ENCODE data around the gene KDM3A. TPM values are rescaled to one million over a fixed set of nuclear protein-coding genes. Genes with fewer than 3 reads are reported as not detected.

KDM3A gene
- polyA plus RNA-seq, 1 of the 3 experiments (the other 2 are of a cell fraction): 13.7 TPM

- no peaks in the 10 kb centered on the region for H3K27me3 ChIP-seq (ENCODE audit: insufficient read depth)
- 97% methylated on average over 2 of the region's 2 CpGs for WGBS (ENCODE audit: low lambda C conversion rate)
- TF ChIP-seq TCF12 (IDR thresholded peaks at IDR 0.05): no peak
- TF ChIP-seq MAX (IDR thresholded peaks at IDR 0.05; ENCODE audit: low read depth): no peak
- no peak for TF ChIP-seq IRF3 (IDR thresholded peaks at IDR 0.05; ENCODE audit: low read depth, low read length)
- no peak for TF ChIP-seq RCOR1 (IDR thresholded peaks at IDR 0.05; ENCODE audit: low read length)
- no peak for TF ChIP-seq GABPA (IDR thresholded peaks at IDR 0.05; ENCODE audit: low read depth)
- no peak for TF ChIP-seq TEAD4 (IDR thresholded peaks at IDR 0.05; ENCODE audit: borderline replicate concordance, insufficient read depth)
- TF ChIP-seq EZH2phosphoT487 (IDR thresholded peaks at IDR 0.05; ENCODE audit: borderline replicate concordance, low read depth): no peak
- TF ChIP-seq FOXJ3 (CRISPR knock-in tag; IDR thresholded peaks at IDR 0.05): no peak
- no peak for TF ChIP-seq YY1 (IDR thresholded peaks at IDR 0.05; ENCODE audit: low read depth)
- TF ChIP-seq EP300 (IDR thresholded peaks at IDR 0.05; ENCODE audit: borderline replicate concordance in 1 of 2, low read depth in 1 of 2, low read length in 1 of 2): no peak
- no peak for TF ChIP-seq ZBTB33 (IDR thresholded peaks at IDR 0.05; ENCODE audit: borderline replicate concordance, low read depth)
- no peak for TF ChIP-seq POLR2AphosphoS5 (IDR thresholded peaks at IDR 0.05; ENCODE audit: low read depth, low read length)
- TF ChIP-seq RXRA (IDR thresholded peaks at IDR 0.05; ENCODE audit: borderline replicate concordance, low read depth): no peak
- TF ChIP-seq SIN3A (IDR thresholded peaks at IDR 0.05; ENCODE audit: borderline replicate concordance, low read depth, low read length): no peak
- no peak for TF ChIP-seq USF2 (IDR thresholded peaks at IDR 0.05; ENCODE audit: borderline replicate concordance, low read depth, low read length)
- TF ChIP-seq MEF2A (IDR thresholded peaks at IDR 0.05; ENCODE audit: borderline replicate concordance, low read depth): no peak
- no peak for TF ChIP-seq CHD2 (IDR thresholded peaks at IDR 0.05; ENCODE audit: low read length, partially characterized antibody)
- no peak for TF ChIP-seq USF1 (IDR thresholded peaks at IDR 0.05; ENCODE audit: borderline replicate concordance, low read depth)
- no peak for TF ChIP-seq TAF1 (IDR thresholded peaks at IDR 0.05; ENCODE audit: borderline replicate concordance, low read depth, low read length)
- H3K79me2 ChIP-seq (ENCODE audit: insufficient read depth): no peaks in the 10 kb centered on the region
- no peaks in the 10 kb centered on the region for H3F3A ChIP-seq (replicated peaks; ENCODE audit: insufficient read depth)
- H3K9me2 ChIP-seq: no peaks in the 10 kb centered on the region
- H3K4me1 ChIP-seq (ENCODE audit: control insufficient read depth in 1 of 2, insufficient read depth in 2 of 2, low read depth in 1 of 2, low read length in 1 of 2): no peaks in the 10 kb centered on the region; a peak in 1 of 4 replicates
- DNase-seq: no peak
- ChIA-PET POLR2A (no interaction called here), CTCF (interaction anchor here (0.8 kb wide), 1 partner anchor 26 kb away, joined by 3 read pairs; no protein-coding TSS in a partner anchor)
- no peak overlapping the region for H2AFZ ChIP-seq (ENCODE audit: low read depth)
- H3K9me3 ChIP-seq: no peaks in the 10 kb centered on the region
- peaks cover 14 to 19% of the 10 kb centered on the region in 2 experiments for H3K36me3 ChIP-seq (replicated peaks in 1 of 2; ENCODE audit: control insufficient read depth in 1 of 2, insufficient read depth in 2 of 2, low read length in 1 of 2)
- H3K27ac ChIP-seq (ENCODE audit: low read depth in 2 of 2, low read length in 1 of 2): no peak overlapping the region
- H3K9ac ChIP-seq: no peak overlapping the region
- H3K4me3 ChIP-seq (ENCODE audit: low read depth in 2 of 2, low read length in 1 of 2): no peak overlapping the region
- H4K20me1 ChIP-seq (ENCODE audit: insufficient read depth): no peaks in the 10 kb centered on the region
- no peak overlapping the region for H3K4me2 ChIP-seq
Measured at GRCh38 chr2:86512892-86513291, 71.7 kb downstream of the KDM3A start.
